ENCODE measurements around the gene CCDC146.
"Not testable (repeated sequence)": the region's sequence is repeated elsewhere in the genome, so short reads cannot be mapped to it uniquely, and the experiment has no call there.

GRCh38 chr7:77128582-77129410, 6.4 kb downstream of the CCDC146 start:
- not testable (repeated sequence) for TF ChIP-seq CTCF, POLR2A (IDR thresholded peaks at IDR 0.05)

Data from vagina (tissue), 2 donors.